Fibroblast of mammary gland (primary cell): ENCODE measurements around the gene LHX2.
A peak's percentile ranks its signal among the peaks of the same experiment; 100 is the strongest.

Source experiments
- DNase-seq: peaks from one replicate; pipeline ENCODE4 v3.0.0-alpha.2; 2010; ENCODE audit warnings: low read depth
- H3K4me3 ChIP-seq: 2 replicates; pipeline ENCODE4 v1.5.1; 2011; ENCODE audit warnings: low read depth, mild to moderate bottlenecking, low read length, moderate library complexity; ENCODE audit not compliant: control insufficient read depth
- TF ChIP-seq, protein P1 (sequence below): conservative IDR thresholded peaks from 2 replicates; pipeline ENCODE4 v1.5.1; 2011; ENCODE audit warnings: low read depth, low read length, inconsistent platforms; ENCODE audit not compliant: control insufficient read depth, insufficient read depth

Gene LHX2

DNA sequence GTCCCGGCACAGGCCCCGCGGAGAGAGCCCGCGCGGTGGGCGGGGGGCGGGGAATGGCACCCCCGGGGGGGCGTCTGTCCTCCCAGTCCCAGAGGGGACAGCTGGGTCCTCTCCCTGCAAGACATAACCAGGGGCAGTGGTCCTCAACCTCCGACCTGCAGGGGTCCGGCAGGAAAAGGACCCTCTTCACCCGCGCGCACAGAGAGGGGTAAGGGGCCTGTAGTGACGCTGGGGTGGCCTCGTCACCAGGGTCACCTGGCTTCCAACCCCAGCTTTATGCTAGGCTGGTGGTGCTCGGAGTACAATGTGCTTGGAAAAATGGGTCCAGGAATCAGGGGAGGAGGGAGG lies 34.2 kb downstream of the LHX2 start:
- TF ChIP-seq, protein P1, sequence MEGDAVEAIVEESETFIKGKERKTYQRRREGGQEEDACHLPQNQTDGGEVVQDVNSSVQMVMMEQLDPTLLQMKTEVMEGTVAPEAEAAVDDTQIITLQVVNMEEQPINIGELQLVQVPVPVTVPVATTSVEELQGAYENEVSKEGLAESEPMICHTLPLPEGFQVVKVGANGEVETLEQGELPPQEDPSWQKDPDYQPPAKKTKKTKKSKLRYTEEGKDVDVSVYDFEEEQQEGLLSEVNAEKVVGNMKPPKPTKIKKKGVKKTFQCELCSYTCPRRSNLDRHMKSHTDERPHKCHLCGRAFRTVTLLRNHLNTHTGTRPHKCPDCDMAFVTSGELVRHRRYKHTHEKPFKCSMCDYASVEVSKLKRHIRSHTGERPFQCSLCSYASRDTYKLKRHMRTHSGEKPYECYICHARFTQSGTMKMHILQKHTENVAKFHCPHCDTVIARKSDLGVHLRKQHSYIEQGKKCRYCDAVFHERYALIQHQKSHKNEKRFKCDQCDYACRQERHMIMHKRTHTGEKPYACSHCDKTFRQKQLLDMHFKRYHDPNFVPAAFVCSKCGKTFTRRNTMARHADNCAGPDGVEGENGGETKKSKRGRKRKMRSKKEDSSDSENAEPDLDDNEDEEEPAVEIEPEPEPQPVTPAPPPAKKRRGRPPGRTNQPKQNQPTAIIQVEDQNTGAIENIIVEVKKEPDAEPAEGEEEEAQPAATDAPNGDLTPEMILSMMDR: no peak
- no peak for DNase-seq
- no peak overlapping the region for H3K4me3 ChIP-seq

- TF ChIP-seq, protein P1: no peak
- no peak overlapping the region for H3K4me3 ChIP-seq
- DNase-seq: no peak
These were observed 34.6 kb downstream of the LHX2 start for GRCh38 chr9:124046189-124046588.

GRCh38 chr9:124047251-124047672 lies 35.7 kb downstream of the LHX2 start:
- no peak overlapping the region for H3K4me3 ChIP-seq
- TF ChIP-seq, protein P1: no peak
- DNase-seq: no peak

GRCh38 chr9:124050955-124051354 lies 39.4 kb downstream of the LHX2 start:
- DNase-seq: no peak
- TF ChIP-seq, protein P1: no peak

GRCh38 chr9:124052401-124052800 lies 40.8 kb downstream of the LHX2 start:
- no peak overlapping the region for H3K4me3 ChIP-seq
- TF ChIP-seq, protein P1: no peak
- DNase-seq: no peak

More at GRCh38 chr9:124050955-124051354, 39.4 kb downstream of the LHX2 start:
- H3K4me3 ChIP-seq: no peak overlapping the region

DNA sequence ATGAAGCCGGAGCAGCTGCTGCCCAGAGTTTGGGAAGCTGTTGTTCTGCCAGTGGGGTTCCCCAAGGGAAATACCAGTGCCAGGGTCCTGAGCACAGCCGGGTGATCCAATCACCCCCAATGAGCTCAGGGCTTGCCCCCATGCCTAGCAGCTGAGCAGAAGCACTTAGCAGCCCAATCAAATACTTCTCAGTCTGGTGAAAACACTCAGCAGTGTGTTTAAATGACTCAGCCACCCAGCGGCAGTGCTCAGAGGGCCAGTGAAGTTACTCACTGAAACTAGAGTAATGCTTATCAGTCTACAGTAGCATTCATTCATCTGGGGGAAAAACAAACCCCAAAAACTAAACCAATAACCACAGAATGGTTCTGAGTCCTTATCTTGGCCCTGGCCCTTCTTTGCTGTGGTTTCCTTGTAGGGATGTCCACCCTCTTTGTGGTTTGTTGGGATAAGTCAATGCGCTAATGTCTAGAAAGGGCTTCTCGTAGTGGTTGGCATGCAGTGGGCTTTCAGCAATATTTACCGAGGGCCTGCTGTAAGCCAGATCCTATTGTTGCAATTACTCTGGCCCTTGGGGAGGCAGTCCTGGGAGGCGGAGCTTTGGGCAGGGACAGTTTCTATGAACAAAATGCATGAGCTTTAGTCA lies 43.1 kb downstream of the LHX2 start:
- TF ChIP-seq, protein P1: peak; percentile 12
- DNase-seq: peak; percentile 64
- no peak overlapping the region for H3K4me3 ChIP-seq
